ENCODE results near the gene HIRIP3. TPM values are rescaled to one million over a fixed set of nuclear protein-coding genes. Genes with fewer than 3 reads are reported as not detected.

Gene HIRIP3, protein sequence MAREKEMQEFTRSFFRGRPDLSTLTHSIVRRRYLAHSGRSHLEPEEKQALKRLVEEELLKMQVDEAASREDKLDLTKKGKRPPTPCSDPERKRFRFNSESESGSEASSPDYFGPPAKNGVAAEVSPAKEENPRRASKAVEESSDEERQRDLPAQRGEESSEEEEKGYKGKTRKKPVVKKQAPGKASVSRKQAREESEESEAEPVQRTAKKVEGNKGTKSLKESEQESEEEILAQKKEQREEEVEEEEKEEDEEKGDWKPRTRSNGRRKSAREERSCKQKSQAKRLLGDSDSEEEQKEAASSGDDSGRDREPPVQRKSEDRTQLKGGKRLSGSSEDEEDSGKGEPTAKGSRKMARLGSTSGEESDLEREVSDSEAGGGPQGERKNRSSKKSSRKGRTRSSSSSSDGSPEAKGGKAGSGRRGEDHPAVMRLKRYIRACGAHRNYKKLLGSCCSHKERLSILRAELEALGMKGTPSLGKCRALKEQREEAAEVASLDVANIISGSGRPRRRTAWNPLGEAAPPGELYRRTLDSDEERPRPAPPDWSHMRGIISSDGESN
- 5.1 and 10.2 TPM in 2 replicates for total RNA-seq

GRCh38 chr16:29995324-29995910, at the start of gene HIRIP3:
HIRIP3 (minus strand) TSS chr16:29995617; CDS start chr16:29995605, 12 bp downstream.

DNA sequence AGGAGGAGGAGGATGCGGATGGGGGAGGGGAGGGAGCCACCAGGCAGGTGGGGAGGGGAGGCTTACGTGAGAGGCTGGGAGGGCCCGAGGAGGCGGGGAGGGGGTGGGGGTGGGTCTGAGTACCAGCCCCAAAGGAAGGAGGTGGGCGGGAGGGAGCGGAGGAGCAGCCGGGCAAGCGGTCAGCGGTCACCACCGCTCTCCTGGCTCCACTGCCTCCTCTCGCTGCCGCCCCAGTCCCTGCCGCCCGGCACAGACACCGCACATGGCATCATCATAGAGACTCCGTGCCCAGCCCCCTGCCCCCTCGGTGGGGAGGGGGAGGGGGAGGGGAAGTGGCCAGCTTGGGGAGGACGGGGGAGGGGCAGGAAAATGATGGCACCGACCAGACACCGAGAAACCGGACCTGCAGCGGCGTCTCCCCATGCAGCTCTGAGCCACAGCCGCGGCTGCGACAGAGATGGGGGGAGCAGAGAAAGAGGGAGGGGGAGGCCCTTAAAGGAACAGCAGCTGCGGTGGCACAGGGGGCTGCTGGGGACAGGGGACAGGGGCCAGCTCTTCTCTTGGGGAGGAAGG, 35.5 kb upstream of the HIRIP3 start, which contains the start of gene TLCD3B:
TLCD3B (minus strand) TSS at position 431 of the 573 bp plus-strand sequence. CDS start 744 bp downstream, outside the sequence.

GRCh38 chr16:30022887-30023286, 27.5 kb upstream of the HIRIP3 start, which contains the start of gene C16orf92:
C16orf92 (plus strand) TSS chr16:30023198; CDS start chr16:30023341, 143 bp downstream.

DNA sequence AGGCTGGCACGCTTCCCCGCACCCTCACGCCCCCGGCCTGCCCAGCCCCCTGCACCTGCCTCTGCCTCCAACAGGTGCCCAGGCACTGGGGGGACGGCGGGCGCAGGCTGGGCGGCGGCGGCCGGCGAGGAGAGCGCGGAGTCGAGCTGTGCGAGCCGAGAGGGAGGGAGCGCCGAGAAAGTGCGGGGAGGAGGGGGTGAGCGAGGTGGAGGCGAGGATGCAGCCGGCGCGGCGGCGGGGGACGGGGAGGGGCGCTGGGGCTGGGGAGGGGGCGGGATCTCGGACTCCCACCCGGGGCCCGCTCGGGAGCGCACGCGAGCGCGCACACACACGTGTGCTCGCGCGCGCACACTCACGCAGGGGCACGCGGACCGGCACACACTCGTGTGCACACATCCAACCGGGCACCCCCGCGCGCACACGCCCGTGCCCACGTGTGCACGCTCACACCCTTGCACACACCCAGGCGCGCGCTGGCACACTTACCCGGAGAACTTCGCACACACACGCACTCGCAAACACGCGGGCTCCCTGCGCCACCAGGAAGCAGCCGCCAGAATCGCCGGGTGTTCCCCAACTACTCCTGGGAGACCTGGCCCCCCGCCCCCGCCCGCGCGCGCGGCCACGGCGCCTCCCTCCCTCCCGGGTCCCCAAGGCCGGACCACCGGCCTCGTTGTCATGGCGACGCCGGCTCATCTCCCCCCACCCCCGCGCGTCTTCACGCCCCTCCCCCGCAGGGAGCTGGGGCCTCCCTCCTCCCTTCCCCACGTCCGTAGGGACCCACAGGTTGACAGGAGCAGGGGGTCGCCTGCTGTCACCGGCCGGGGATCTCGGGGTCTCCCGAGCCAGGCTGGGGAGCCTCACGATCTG, 15.7 kb upstream of the HIRIP3 start, which contains the start of gene DOC2A:
DOC2A (minus strand) TSS at position 184 of the 870 bp plus-strand sequence. CDS start 805 bp downstream, outside the sequence.

DNA sequence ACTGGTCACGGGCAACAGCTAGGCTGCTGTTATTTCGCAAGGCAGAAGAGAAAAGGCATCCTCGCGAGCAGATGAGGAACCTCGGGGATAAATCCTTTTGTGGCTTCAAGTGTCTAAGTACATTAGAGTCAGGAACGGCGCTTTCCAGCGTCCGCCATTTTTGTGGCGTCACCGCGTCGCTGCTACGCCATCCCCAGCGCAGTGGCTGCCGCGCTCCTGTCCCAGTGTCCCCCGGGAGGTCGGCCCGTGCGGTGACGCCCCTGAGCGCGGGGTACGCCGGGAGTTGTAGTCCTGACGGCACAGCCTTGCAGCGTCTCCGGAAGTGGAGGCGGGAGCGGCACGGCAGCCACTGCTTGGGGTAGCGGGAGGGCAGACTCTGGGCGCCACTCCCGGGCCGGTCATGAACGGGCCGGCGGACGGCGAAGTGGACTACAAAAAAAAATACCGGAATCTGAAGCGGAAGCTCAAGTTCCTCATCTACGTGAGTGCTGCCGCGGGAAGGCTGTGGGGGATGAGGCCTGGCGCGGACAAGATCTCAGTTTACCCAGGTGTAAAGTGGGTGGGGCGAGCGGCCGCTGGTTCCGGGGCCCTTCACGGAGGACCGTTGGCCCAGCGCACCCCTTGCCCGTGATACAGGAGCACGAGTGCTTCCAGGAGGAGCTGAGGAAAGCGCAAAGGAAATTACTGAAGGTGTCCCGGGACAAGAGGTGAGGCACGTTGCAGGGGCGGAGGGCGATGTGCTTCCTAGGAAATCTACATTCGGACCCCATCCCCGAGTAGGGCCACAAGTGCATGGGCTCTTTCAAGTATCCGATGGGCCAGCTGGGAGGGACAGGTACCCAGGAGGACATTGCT, 721 bp upstream of the HIRIP3 start, which contains the start of gene INO80E:
INO80E (plus strand) TSS at position 331 of the 855 bp plus-strand sequence; CDS start at position 401, 70 bp downstream.

GRCh38 chr16:29973384-29974246, 21.8 kb downstream of the HIRIP3 start, which contains the start of gene TAOK2:
TAOK2 (plus strand) TSS chr16:29973868; CDS start chr16:29977773, 3,905 bp downstream.

DNA sequence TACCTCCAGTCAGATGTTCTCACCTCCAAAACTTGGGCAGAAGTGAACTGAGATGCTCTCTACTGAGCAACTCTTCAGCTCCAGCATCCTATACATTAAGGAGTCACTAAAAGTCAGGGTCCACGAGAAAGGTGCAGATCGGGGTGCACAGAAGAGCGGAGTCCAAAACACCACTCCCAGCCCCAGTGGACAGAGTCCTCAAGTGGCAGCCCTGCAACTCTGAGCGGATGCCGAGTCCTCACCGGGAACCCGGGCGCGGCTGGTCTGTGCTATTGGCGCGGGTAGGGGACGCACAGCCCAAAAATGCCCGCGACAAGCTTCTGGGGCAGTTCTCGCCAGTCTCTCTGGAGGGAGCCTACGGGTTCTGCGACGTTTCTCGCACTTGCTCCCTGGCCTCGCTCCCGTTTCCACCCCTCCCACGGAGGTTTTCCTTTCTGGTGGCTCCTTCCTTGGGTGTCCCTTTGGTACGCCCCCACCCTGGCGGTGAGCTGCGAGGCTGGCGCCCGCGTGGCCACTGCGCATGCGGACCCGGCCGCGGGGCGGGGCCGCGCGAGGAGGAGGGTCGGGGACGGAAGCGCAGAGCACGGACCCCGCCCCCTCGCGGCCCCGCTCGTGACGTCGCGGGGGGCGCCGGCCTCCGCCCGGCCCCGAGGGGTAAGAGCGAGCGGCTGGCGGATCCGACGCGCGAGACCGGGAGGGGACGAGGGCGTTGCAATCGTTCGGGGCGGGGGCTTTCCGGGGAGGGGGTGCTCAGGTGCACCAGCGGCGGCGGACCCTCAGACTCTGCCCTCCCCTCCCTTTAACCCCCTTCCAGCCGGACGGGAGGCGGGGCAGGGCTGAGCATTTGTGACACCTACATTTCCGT, 33.7 kb downstream of the HIRIP3 start, which contains the start of gene TMEM219:
TMEM219 (plus strand) TSS at position 601 of the 865 bp plus-strand sequence. CDS start 1,065 bp downstream, outside the sequence.

Other genes starting within 250 kb of the HIRIP3 start
- gene C16orf54, start 249.6 kb downstream of the HIRIP3 start, total RNA-seq = not detected in 2 replicates
- not detected in 2 replicates for gene ZG16, start 217.4 kb downstream of the HIRIP3 start, total RNA-seq
- gene KIF22, start 204.9 kb downstream of the HIRIP3 start, total RNA-seq = 13.7 and 14.5 TPM in 2 replicates
- 135 and 146 TPM in 2 replicates for gene MAZ, start 189.1 kb downstream of the HIRIP3 start, total RNA-seq
- not detected in 2 replicates for gene PRRT2, start 183.4 kb downstream of the HIRIP3 start, total RNA-seq
- gene PAGR1, start 179.5 kb downstream of the HIRIP3 start, total RNA-seq = 18.3 and 24.3 TPM in 2 replicates
- 104 and 244 TPM in 2 replicates for gene MVP, start 175.2 kb downstream of the HIRIP3 start, total RNA-seq
- gene CDIPT, start 132.4 kb downstream of the HIRIP3 start, total RNA-seq = 62.4 and 65.3 TPM in 2 replicates
- 5.3 and 8.7 TPM in 2 replicates for gene SEZ6L2, start 96.1 kb downstream of the HIRIP3 start, total RNA-seq
- gene ASPHD1, start 95.1 kb downstream of the HIRIP3 start, total RNA-seq = 1.7 and 8.9 TPM in 2 replicates
- gene KCTD13, start 69.4 kb downstream of the HIRIP3 start, total RNA-seq = 14.2 and 15.3 TPM in 2 replicates
- gene TMEM219, start 33.5 kb downstream of the HIRIP3 start, total RNA-seq = 66.7 and 80.6 TPM in 2 replicates
- 25.2 and 28.7 TPM in 2 replicates for gene TAOK2, start 21.7 kb downstream of the HIRIP3 start, total RNA-seq
- gene INO80E, start 624 bp upstream of the HIRIP3 start, total RNA-seq = 21.0 and 28.1 TPM in 2 replicates
- 0.72 TPM in 1 of 2 replicates, not detected in the other for gene DOC2A, start 15.4 kb upstream of the HIRIP3 start, total RNA-seq
- gene C16orf92, start 27.6 kb upstream of the HIRIP3 start, total RNA-seq = not detected in 2 replicates
- gene TLCD3B, start 35.7 kb upstream of the HIRIP3 start, total RNA-seq = not detected in 2 replicates
- 688 and 703 TPM in 2 replicates for gene ALDOA, start 70.1 kb upstream of the HIRIP3 start, total RNA-seq
- gene PPP4C, start 80.4 kb upstream of the HIRIP3 start, total RNA-seq = 146 and 274 TPM in 2 replicates
- 0.48 and 1.1 TPM in 2 replicates for gene TBX6, start 96.3 kb upstream of the HIRIP3 start, total RNA-seq
- 9.6 and 9.9 TPM in 2 replicates for gene YPEL3, start 100.6 kb upstream of the HIRIP3 start, total RNA-seq
- 1.9 and 5.1 TPM in 2 replicates for gene GDPD3, start 117.9 kb upstream of the HIRIP3 start, total RNA-seq
- gene MAPK3, start 127.6 kb upstream of the HIRIP3 start, total RNA-seq = 10.7 and 14.0 TPM in 2 replicates
- gene CORO1A, start 188.0 kb upstream of the HIRIP3 start, total RNA-seq = 1.3 and 2.9 TPM in 2 replicates
- gene BOLA2B, start 198.0 kb upstream of the HIRIP3 start, total RNA-seq = 276 and 284 TPM in 2 replicates
- gene SLX1A, start 198.3 kb upstream of the HIRIP3 start, total RNA-seq = 28.9 and 49.7 TPM in 2 replicates
- gene SULT1A3, start 203.6 kb upstream of the HIRIP3 start, total RNA-seq = 3.6 and 4.3 TPM in 2 replicates

Measured in tracheal epithelial cell (primary cell).